ENCODE results near the gene NRIP1.

Gene NRIP1

GRCh38 chr21:15001113-15001512, 63.7 kb downstream of the NRIP1 start:
- no peak for DNase-seq (ENCODE audit: low read depth)
- no peak overlapping the region for H3K4me3 ChIP-seq (ENCODE audit: low read depth, low read length)
- TF ChIP-seq CTCF (IDR thresholded peaks at IDR 0.05; ENCODE audit: low read depth, low read length, missing control alignments): no peak

- TF ChIP-seq CTCF (IDR thresholded peaks at IDR 0.05; ENCODE audit: low read depth, low read length, missing control alignments): no peak
- no peak overlapping the region for H3K4me3 ChIP-seq (ENCODE audit: low read depth, low read length)
- no peak for DNase-seq (ENCODE audit: low read depth)
Measured at GRCh38 chr21:15000081-15000480, 64.7 kb downstream of the NRIP1 start.

GRCh38 chr21:14998784-14999183, 66.0 kb downstream of the NRIP1 start:
- DNase-seq (ENCODE audit: low read depth): no peak
- no peak overlapping the region for H3K4me3 ChIP-seq (ENCODE audit: low read depth, low read length)
- no peak for TF ChIP-seq CTCF (IDR thresholded peaks at IDR 0.05; ENCODE audit: low read depth, low read length, missing control alignments)

- no peak overlapping the region for H3K4me3 ChIP-seq (ENCODE audit: low read depth, low read length)
- no peak for TF ChIP-seq CTCF (IDR thresholded peaks at IDR 0.05; ENCODE audit: low read depth, low read length, missing control alignments)
- DNase-seq (ENCODE audit: low read depth): no peak
Measured at GRCh38 chr21:14998336-14998735, 66.5 kb downstream of the NRIP1 start.

GRCh38 chr21:14995695-14996490, 68.9 kb downstream of the NRIP1 start:
- H3K4me3 ChIP-seq (ENCODE audit: low read depth, low read length): no peak overlapping the region
- no peak for DNase-seq (ENCODE audit: low read depth)
- TF ChIP-seq CTCF (IDR thresholded peaks at IDR 0.05; ENCODE audit: low read depth, low read length, missing control alignments): no peak

- TF ChIP-seq CTCF (IDR thresholded peaks at IDR 0.05; ENCODE audit: low read depth, low read length, missing control alignments): no peak
- no peak for DNase-seq (ENCODE audit: low read depth)
- no peak overlapping the region for H3K4me3 ChIP-seq (ENCODE audit: low read depth, low read length)
Measured at GRCh38 chr21:14995226-14995625, 69.6 kb downstream of the NRIP1 start.

GRCh38 chr21:14993115-14993514, 71.7 kb downstream of the NRIP1 start:
- no peak overlapping the region for H3K4me3 ChIP-seq (ENCODE audit: low read depth, low read length)
- TF ChIP-seq CTCF (IDR thresholded peaks at IDR 0.05; ENCODE audit: low read depth, low read length, missing control alignments): no peak
- DNase-seq (ENCODE audit: low read depth): no peak
